Subcutaneous abdominal adipose tissue (tissue), 5 donors: ENCODE results near the gene ETAA1.

Source experiments
- H3K27ac ChIP-seq: one replicate; pipeline ENCODE4 v1.7.0; 2013; ENCODE audit warnings: low read depth, mild to moderate bottlenecking, inconsistent platforms, low read length, moderate library complexity
- H3K27me3 ChIP-seq, 5 donors: one replicate each; pipeline ENCODE4 v1.7.0; 2013; ENCODE audit warnings: low read length in 5 of 5, inconsistent platforms in 1 of 5; ENCODE audit not compliant: control insufficient read depth in 5 of 5, insufficient read depth in 4 of 5
- H3K36me3 ChIP-seq, 5 donors: one replicate each; pipeline ENCODE4 v1.7.0; 2013; ENCODE audit warnings: low read length in 5 of 5; ENCODE audit not compliant: control insufficient read depth in 5 of 5, insufficient read depth in 5 of 5
- H3K4me1 ChIP-seq, 5 donors: one replicate each; pipeline ENCODE4 v1.7.0; 2013; ENCODE audit warnings: low read length in 5 of 5, mild to moderate bottlenecking in 3 of 5, moderate library complexity in 1 of 5; ENCODE audit not compliant: control insufficient read depth in 5 of 5, insufficient read depth in 5 of 5
- H3K4me3 ChIP-seq, 5 donors: one replicate each; pipeline ENCODE4 v1.7.0; 2013; ENCODE audit warnings: low read length in 5 of 5, low read depth in 1 of 5
- H3K9ac ChIP-seq, 5 donors: one replicate each; pipeline ENCODE4 v1.7.0; 2013; ENCODE audit warnings: low read length in 5 of 5, mild to moderate bottlenecking in 4 of 5, moderate library complexity in 3 of 5
- H3K9me3 ChIP-seq, 5 donors: one replicate each; pipeline ENCODE4 v1.7.0; 2013; ENCODE audit warnings: low read length in 5 of 5; ENCODE audit not compliant: control insufficient read depth in 5 of 5
- donor health status: healthy.
- donor health status: healthy.
- donor health status: healthy.
- donor health status: healthy.
- donor health status: healthy.

The ETAA1 gene

DNA sequence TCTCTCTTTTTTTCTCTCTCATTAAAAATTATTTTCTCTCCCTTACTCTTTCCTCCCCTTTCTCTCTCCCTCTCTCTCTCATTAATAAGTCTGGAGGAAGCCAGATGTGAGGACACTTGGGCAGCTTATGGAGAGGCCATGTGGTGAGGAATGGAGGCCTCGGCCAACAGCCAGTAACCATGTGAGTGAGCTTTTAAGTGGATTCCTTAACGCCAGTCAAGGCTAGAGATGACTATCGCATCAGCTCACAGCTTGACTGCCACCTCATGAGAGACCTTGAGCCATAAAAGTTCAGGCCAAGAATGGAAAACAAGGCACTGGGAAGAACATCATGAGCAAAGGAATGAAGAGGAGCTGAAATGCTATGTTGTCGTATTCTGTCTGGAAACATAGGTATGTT lies 39.1 kb downstream of the ETAA1 start:
- no peak overlapping the region for H3K9ac ChIP-seq
- no peaks in the 10 kb centered on the region for H3K36me3 ChIP-seq
- H3K9me3 ChIP-seq: peaks cover 0 to 7% (median 0%) of the 10 kb centered on the region in 5 donors

DNA sequence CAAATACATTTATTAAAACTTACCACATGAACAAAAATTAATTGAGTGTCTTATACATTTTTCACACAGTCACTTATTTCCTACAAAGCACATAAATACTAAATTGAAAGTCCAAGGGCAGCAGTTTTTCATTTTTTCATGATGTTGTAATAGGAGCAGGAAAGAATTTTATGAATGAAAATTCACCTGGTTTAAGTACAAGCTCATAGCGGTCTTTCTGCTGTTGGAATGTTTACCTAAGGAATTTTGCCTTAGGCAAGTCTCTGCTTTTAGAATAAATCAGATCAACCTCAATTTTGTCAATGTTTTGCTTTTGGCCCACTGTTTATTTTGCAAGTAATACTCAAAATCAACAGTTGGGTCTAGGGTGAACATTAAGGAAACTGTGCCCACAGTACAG lies 40.0 kb downstream of the ETAA1 start:
- no peak overlapping the region for H3K9ac ChIP-seq
- H3K36me3 ChIP-seq: no peaks in the 10 kb centered on the region
- H3K27ac ChIP-seq: no peak overlapping the region
- H3K9me3 ChIP-seq: no peaks in the 10 kb centered on the region
- H3K4me3 ChIP-seq: no peak overlapping the region
- no peaks in the 10 kb centered on the region for H3K4me1 ChIP-seq
- no peaks in the 10 kb centered on the region for H3K27me3 ChIP-seq

More for the DNA sequence above, 39.1 kb downstream of the ETAA1 start:
- Histone ChIP-seq H3K27me3 (no peaks in the 10 kb centered on the region), H3K4me3 (no peak overlapping the region), H3K4me1 (no peaks in the 10 kb centered on the region), H3K27ac (no peak overlapping the region)

DNA sequence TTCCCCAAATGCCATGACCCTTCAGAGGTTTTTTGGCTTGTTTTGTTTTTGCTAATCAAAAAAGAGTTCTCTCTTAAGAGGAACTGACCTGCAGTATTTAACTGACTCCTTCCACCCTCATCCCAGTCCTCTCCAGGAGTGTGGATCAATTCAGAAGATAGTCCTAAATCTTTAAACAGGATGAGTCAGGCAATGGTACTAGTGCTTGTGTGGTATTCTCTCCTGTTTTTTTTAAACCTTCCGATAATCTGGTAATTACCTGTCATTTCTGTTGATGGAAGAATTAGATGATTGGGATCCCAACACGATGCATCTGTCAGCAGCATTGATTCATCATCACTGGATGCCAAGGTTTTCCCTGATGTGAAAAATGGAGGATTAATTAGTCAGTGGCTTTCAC lies 41.2 kb downstream of the ETAA1 start:
- Histone ChIP-seq H3K27me3 (no peaks in the 10 kb centered on the region), H3K9me3 (peaks cover 0 to under 1% (median 0%) of the 10 kb centered on the region in 5 donors), H3K36me3 (no peaks in the 10 kb centered on the region), H3K4me3 (no peak overlapping the region), H3K27ac (no peak overlapping the region), H3K4me1 (no peaks in the 10 kb centered on the region), H3K9ac (no peak overlapping the region)

DNA sequence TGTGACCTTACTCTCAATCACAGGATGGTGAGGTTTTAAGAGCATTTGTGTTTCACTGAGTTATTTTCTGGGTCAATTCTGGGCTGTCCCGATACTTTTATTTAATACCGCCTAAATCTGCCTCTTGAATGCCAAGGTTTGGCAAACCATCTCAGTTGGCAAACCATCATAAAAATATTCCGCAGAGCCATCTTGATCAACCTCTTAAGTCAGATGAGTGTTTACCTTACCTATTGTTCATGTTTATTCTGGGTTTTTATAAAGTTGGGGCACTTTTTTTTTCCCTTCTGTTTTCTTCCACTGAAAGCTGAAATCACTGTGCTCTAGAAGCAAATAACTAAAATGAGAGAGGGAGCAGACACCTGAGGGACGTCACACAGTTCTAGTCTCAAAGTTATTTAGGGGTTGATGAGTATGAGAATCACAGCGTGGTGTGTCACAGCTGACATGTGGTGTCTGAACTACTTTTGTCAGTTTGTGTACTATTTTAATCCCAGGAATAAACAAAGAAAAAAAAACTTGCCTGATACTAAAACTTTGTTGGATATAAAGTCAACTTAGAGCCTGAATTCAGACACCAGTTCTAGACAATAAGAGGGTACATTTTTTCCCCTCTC lies 48.6 kb downstream of the ETAA1 start:
- peaks cover 0 to 10% (median 0%) of the 10 kb centered on the region in 5 donors for H3K9me3 ChIP-seq
- H3K36me3 ChIP-seq: no peaks in the 10 kb centered on the region
- H3K4me3 ChIP-seq: no peak overlapping the region
- no peaks in the 10 kb centered on the region for H3K4me1 ChIP-seq
- no peak overlapping the region for H3K9ac ChIP-seq
- H3K27me3 ChIP-seq: no peaks in the 10 kb centered on the region
- H3K27ac ChIP-seq: no peak overlapping the region

DNA sequence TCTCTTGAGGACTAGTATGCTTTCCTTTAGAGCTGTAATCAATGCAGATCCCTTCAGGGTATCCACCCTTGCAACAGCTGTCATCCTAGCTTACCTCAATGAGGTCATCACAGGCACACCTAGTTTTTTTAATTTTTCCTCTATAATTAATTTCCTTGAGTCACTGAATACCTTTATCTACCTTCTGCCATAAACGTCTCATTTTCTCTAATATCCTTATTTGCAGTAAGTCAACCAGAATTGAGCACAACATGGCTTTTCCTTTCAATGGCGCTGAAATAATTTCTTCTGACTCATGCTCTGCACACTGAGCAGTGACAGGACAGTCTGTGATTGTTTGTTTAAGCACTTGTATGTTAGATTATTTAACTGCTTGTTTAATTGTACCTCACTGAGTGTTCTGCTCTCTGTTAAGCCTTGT lies 49.4 kb downstream of the ETAA1 start:
- Histone ChIP-seq H3K36me3 (no peaks in the 10 kb centered on the region), H3K27ac (no peak overlapping the region), H3K4me3 (no peak overlapping the region), H3K27me3 (no peaks in the 10 kb centered on the region), H3K9me3 (peaks cover 0 to 10% (median 0%) of the 10 kb centered on the region in 5 donors), H3K9ac (no peak overlapping the region), H3K4me1 (no peaks in the 10 kb centered on the region)

DNA sequence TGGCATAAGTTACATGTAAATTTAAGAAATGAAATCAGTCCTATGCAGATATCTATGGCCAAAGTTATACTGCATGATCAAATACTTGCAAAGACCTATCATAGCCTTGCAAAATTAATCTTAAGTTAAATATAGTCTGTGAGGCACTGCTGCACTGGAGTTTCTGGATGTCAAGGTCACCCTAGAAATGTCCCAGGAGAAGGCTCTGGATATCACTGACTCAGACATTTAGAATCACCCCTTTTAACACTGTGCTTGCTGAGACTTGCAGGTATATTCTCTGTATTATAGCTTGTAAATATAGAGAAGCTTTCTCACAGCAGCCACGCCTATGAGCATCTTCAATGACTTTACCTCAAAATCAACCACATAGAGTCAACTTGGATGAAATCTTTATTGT lies 51.5 kb downstream of the ETAA1 start:
- Histone ChIP-seq H3K27me3 (no peaks in the 10 kb centered on the region), H3K27ac (no peak overlapping the region), H3K4me1 (no peaks in the 10 kb centered on the region), H3K36me3 (no peaks in the 10 kb centered on the region), H3K4me3 (no peak overlapping the region), H3K9ac (no peak overlapping the region), H3K9me3 (peaks cover 0 to 6% (median 0%) of the 10 kb centered on the region in 5 donors)

DNA sequence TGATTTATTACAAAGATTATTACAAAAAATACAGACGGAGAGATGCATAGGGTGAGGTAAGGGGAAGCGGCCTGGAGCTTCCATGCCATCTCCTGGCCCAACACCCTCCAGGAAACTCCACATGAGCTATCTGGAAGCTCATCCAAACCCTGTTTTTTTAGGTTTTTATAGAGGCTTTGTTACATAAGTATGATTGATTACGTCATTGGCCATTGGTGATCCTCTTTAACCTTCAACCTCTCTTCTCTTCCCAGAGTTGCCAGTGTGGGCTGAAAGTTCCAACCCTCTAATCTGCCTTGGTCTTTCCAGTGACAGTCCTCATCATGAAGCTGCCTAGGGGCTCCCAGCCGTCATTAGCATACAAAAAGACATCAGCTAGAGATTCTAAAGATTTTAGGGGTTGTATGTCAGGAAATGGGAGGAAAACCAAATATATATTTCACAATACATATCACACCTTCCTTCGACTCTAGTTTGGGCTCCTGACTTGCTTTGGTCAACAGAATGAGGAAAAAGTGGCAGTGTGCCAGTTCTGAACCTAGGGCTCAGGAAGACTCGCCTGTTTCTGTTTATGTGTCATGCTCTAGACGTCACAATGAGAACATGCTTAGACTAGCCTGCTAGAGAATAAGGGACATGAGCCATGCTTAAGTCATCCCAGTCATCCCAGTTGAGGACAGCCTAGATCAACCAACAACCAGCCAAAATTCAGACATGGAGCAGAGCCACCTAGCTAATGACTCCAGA lies 54.1 kb downstream of the ETAA1 start:
- no peaks in the 10 kb centered on the region for H3K27me3 ChIP-seq
- H3K4me3 ChIP-seq: no peak overlapping the region
- H3K9me3 ChIP-seq: no peaks in the 10 kb centered on the region
- no peak overlapping the region for H3K9ac ChIP-seq
- peaks cover 0 to 4% (median 0%) of the 10 kb centered on the region in 5 donors for H3K4me1 ChIP-seq
- no peaks in the 10 kb centered on the region for H3K36me3 ChIP-seq
- H3K27ac ChIP-seq: no peak overlapping the region

DNA sequence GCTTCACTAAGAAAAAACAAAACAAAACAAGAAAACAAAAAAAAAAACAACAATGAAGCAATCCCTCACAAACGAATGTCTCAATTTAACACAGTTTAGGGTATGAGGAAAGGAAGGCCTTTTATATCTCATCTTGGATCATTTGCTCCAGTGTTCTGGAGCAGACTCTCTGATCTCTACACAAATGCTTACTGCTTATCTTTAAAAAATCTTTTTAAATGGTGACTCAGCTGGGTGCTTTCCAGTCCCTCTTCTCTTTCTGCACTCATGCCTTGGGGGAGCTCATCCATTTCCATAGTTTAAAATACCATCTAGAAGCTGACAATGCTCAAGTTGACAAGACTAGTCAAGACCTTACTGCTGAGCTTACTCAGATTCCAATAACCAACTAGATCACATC lies 56.2 kb downstream of the ETAA1 start:
- H3K27ac ChIP-seq: no peak overlapping the region
- H3K9me3 ChIP-seq: no peaks in the 10 kb centered on the region
- no peak overlapping the region for H3K9ac ChIP-seq
- no peak overlapping the region for H3K4me3 ChIP-seq
- no peaks in the 10 kb centered on the region for H3K36me3 ChIP-seq
- no peaks in the 10 kb centered on the region for H3K27me3 ChIP-seq
- peaks cover 0 to 4% (median 0%) of the 10 kb centered on the region in 5 donors for H3K4me1 ChIP-seq

DNA sequence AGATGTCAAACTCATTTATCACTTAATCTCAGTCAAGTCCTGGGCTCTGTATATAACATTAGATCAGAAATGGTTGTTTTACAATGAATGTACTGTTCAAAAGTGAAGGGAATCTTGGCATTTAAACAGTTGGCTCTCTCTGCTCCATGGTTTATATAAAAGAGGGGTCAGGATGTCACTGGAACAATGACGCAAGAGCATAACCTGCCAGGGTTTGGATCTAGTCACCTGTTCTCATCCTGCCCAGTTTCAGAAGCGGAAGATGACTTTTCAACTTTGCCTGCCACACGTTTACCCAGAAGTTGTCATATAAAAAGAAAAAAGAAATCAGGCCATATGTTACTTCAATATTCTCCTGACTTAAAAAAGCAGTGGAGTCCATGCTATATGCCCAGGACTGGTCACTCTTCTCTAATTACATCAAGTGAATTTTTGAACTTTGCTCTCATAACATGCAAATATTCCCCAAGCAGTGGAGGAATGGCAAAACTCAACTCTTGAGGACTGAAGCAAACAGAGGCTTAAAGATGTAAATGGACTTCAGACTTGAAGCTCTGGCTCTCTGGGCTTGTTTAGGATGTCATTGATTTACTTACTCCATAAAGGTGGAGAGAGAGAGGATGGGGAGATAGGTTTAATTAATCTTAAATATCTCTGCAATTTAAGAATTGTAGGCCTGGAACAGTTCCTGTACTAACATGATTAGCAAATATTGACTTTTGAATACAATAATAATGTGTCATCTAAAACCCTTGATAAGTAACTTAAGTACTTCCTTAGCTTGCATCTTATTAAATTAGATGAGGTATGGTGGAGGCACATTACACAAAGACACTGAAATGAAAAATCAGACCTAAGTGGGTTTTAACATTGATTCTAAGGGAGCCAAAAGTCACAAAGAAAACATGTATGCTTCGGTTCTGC lies 58.3 kb downstream of the ETAA1 start:
- Histone ChIP-seq H3K9ac (no peak overlapping the region), H3K27me3 (no peaks in the 10 kb centered on the region), H3K27ac (no peak overlapping the region), H3K9me3 (no peaks in the 10 kb centered on the region), H3K4me3 (no peak overlapping the region), H3K4me1 (peaks cover 0 to 4% (median 0%) of the 10 kb centered on the region in 5 donors), H3K36me3 (no peaks in the 10 kb centered on the region)

DNA sequence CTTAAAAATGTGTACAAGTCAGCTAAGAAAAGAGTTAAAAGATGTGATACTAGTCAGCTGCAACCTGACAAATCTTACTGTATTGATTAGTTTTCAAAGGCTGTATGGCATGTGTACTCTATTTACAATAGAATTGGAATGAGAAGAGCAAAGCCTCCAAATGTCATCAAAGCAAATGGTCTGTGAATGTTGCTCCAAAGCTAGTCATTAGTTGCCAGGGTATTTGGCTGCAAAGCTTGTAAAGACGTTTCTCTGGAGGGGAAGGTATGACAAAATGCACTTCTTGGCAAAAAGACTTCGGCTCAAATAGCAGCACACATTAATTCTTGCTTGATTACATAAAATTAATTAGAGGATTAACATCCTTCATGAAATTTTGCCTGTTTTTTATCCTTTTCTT lies 59.3 kb downstream of the ETAA1 start:
- no peaks in the 10 kb centered on the region for H3K27me3 ChIP-seq
- no peak overlapping the region for H3K4me3 ChIP-seq
- H3K9me3 ChIP-seq: no peaks in the 10 kb centered on the region
- peaks cover 0 to 4% (median 0%) of the 10 kb centered on the region in 5 donors for H3K4me1 ChIP-seq
- H3K36me3 ChIP-seq: no peaks in the 10 kb centered on the region
- no peak overlapping the region for H3K9ac ChIP-seq
- no peak overlapping the region for H3K27ac ChIP-seq
